Stimulated activated CD8-positive, alpha-beta memory T cell treated with anti-CD3 and anti-CD28 coated beads, Interleukin-15, amount 100 ng/mL, for 4 hours (primary cell): ENCODE measurements around the gene OR7C2.

Experiments used
- DNase-seq, 2 donors: peaks; one replicate each; pipeline ENCODE4 v3.0.0-alpha.2; 2020; ENCODE audit warnings: low read depth in 2 of 2

OR7C2 gene

DNA sequence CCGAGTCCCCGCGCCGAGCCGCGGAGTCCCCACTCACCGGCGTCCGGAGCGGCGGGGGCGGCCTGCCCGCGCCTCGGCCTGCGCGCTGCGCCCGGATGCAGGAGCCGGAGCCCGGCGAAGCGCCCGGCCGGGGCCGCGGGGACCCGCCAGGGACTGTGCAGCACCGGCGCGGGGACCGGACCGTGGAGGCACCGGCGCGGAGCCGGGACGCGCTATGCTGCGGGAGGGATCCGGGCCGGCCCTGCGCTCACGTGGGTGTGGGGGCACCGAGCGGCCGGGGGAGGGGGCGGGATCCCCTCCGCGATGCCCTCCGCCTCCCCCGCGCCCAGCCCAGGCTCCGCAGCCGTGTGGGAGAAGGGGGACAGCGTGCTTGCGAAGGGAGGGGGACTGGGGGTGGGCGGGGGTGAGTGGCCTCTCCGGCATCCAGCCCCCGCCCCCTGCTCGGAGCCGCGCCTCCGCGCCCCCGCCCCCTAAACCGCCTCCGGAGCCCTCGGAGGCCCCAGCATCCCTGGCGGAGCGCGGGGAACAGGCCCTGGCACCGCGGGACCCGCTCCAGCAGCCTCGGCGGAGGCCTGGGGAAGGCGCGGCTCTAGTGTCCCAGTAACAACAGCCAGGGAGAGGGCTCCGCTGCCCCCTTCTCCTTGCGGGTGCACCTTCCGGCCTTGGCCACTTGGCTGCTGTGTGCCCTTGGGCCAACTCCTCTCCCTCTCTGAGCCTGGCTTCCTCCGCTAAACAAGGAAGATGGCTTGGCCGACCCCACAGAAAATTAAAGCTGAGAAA lies 38.4 kb downstream of the OR7C2 start, which contains the start of gene SLC1A6:
Gene SLC1A6 (minus strand): TSS at position 389 of the 780 bp plus-strand sequence. CDS start 6,954 bp downstream, outside the sequence.
- DNase-seq = no peak

DNA sequence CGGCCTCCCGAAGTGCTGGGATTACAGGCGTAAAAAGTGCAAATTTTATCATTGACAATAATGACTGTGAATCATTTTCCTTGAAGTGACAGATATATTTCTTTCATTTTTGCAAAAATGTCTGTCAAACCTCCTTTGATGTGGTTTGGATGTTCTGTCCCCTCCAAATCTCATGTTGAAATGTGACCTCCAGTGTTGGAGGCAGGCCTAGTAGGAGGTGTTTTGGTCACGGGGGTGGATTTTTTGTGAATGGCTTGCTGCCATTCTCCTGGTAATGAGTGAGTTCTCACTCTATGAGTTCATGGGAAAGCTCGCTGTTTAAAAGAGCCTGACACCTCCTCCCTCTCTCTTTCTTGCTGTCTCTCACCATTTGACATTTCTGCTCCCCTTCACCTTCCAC lies 43.8 kb downstream of the OR7C2 start:
- DNase-seq = no peak
